GM21723 (cell line): ENCODE results near the gene EFHC2.

Source experiments
- ATAC-seq: cut with Tn5 transposase; IDR thresholded peaks from one replicate; pipeline ENCODE4 v1.9.1; 2021; ENCODE audit warnings: mild to moderate bottlenecking, moderate library complexity; ENCODE audit not compliant: unreplicated experiment

EFHC2 gene

GRCh38 chrX:44343412-44344141, at the start of gene EFHC2:
TSS of gene EFHC2 (minus strand) at chrX:44343672. CDS start at chrX:44343588, 84 bp downstream.
- ATAC-seq = no peak

GRCh38 chrX:44392767-44393166, 49.3 kb upstream of the EFHC2 start:
- ATAC-seq = no peak

GRCh38 chrX:44384688-44385338, 41.3 kb upstream of the EFHC2 start:
- ATAC-seq = no peak

- no peak for ATAC-seq
These were observed 39.4 kb upstream of the EFHC2 start for GRCh38 chrX:44382871-44383270.

- no peak for ATAC-seq
These were observed 9.3 kb upstream of the EFHC2 start for GRCh38 chrX:44352758-44353157.

- ATAC-seq = no peak
These were observed 6.1 kb upstream of the EFHC2 start for GRCh38 chrX:44349561-44349960.

GRCh38 chrX:44344687-44345086, 1.2 kb upstream of the EFHC2 start:
- ATAC-seq = no peak

GRCh38 chrX:44344194-44344593, 722 bp upstream of the EFHC2 start:
- peak; percentile 66 for ATAC-seq

- no peak for ATAC-seq
These were observed 606 bp downstream of the EFHC2 start for GRCh38 chrX:44342866-44343265.

- ATAC-seq = no peak
These were observed 5.1 kb downstream of the EFHC2 start for GRCh38 chrX:44338361-44338760.

- no peak for ATAC-seq
These were observed 11.0 kb downstream of the EFHC2 start for GRCh38 chrX:44332437-44332836.

GRCh38 chrX:44330227-44330626, 13.2 kb downstream of the EFHC2 start:
- ATAC-seq = no peak

GRCh38 chrX:44319550-44319949, 23.9 kb downstream of the EFHC2 start:
- ATAC-seq = no peak

GRCh38 chrX:44317181-44317580, 26.3 kb downstream of the EFHC2 start:
- ATAC-seq = no peak

GRCh38 chrX:44314808-44315207, 28.7 kb downstream of the EFHC2 start:
- ATAC-seq = no peak

GRCh38 chrX:44314259-44314734, 29.2 kb downstream of the EFHC2 start:
- ATAC-seq = no peak

- ATAC-seq = no peak
These were observed 31.1 kb downstream of the EFHC2 start for GRCh38 chrX:44312421-44312820.

- ATAC-seq = no peak
These were observed 33.2 kb downstream of the EFHC2 start for GRCh38 chrX:44310227-44310626.

- no peak for ATAC-seq
These were observed 34.6 kb downstream of the EFHC2 start for GRCh38 chrX:44308869-44309268.

- ATAC-seq = no peak
These were observed 37.1 kb downstream of the EFHC2 start for GRCh38 chrX:44306356-44306755.

GRCh38 chrX:44305921-44306320, 37.6 kb downstream of the EFHC2 start:
- ATAC-seq = no peak

- no peak for ATAC-seq
These were observed 40.4 kb downstream of the EFHC2 start for GRCh38 chrX:44303119-44303518.
